ENCODE measurements around the gene ELP2. TPM values are rescaled to one million over a fixed set of nuclear protein-coding genes. Genes with fewer than 3 reads are reported as not detected.

Gene ELP2
- total and polyA plus RNA-seq, 9 of the 15 experiments (the other 6 are each of a cell fraction or from before 2014, with no cell fraction given) = 76.8 to 192 (median 140) TPM

GRCh38 chr18:36112302-36112701 is 17.4 kb upstream of the ELP2 start:
- H3K4me1 ChIP-seq (replicated peaks in 1 of 2; ENCODE audit: control insufficient read depth in 2 of 2, insufficient read depth in 2 of 2, low read length in 2 of 2) = no peaks in the 10 kb centered on the region
- ATAC-seq (no peak), FAIRE-seq (no peak), DNase-seq (ENCODE audit: extremely low read depth in 1 of 4, low spot score in 3 of 4) (no peak)
- intact Hi-C loops (cut with micrococcal nuclease) = no loop called here
- no peak overlapping the region for H2AFZ ChIP-seq (ENCODE audit: low read depth, low read length)
- ChIA-PET CTCF (ENCODE audit: low intra/inter-chr PET ratio) (no interaction called here), POLR2A (interaction anchor here (1.5 kb wide), 1 partner anchor 11 kb away, joined by 3 read pairs; no protein-coding TSS in a partner anchor)
- no peaks in the 10 kb centered on the region for H3K27me3 ChIP-seq (ENCODE audit: control insufficient read depth in 2 of 2, insufficient read depth in 2 of 2, low read length in 2 of 2)
- H3K36me3 ChIP-seq (ENCODE audit: control insufficient read depth, insufficient read depth, low read length) = peaks cover 57% of the 10 kb centered on the region
- H3K9me3 ChIP-seq (replicated peaks; ENCODE audit: control insufficient read depth, insufficient read depth, low read depth, low read length) = no peaks in the 10 kb centered on the region
- BruUV-seq (replicated peaks) = no TSS peak
- in situ Hi-C loops (cut with MboI) = no loop called here
- H3K9me1 ChIP-seq (ENCODE audit: control insufficient read depth, insufficient read depth, low read length) = no peaks in the 10 kb centered on the region
- no peak overlapping the region for H3K9ac ChIP-seq (ENCODE audit: insufficient read depth in 1 of 2, low read depth in 2 of 2, low read length in 2 of 2)
- no peaks in the 10 kb centered on the region for H3K79me2 ChIP-seq (ENCODE audit: control insufficient read depth, insufficient read depth, low read length)
- no peak overlapping the region for H3K27ac ChIP-seq (ENCODE audit: extremely low read depth, low read depth, low read length)
- no peak overlapping the region for H3K4me2 ChIP-seq (ENCODE audit: insufficient read depth, low read length)
- no peak for TF ChIP-seq POLR3G (IDR thresholded peaks at IDR 0.05; ENCODE audit: extremely low read depth, insufficient read length, insufficient replicate concordance)
- no peak overlapping the region for H3K4me3 ChIP-seq
- H4K20me1 ChIP-seq (replicated peaks; ENCODE audit: control insufficient read depth, insufficient read depth, low read length) = no peaks in the 10 kb centered on the region

- no peak for FAIRE-seq
- no peak overlapping the region for H3K4me2 ChIP-seq (ENCODE audit: insufficient read depth, low read length)
- in situ Hi-C loops (cut with MboI) = no loop called here
- H4K20me1 ChIP-seq (replicated peaks; ENCODE audit: control insufficient read depth, insufficient read depth, low read length) = no peaks in the 10 kb centered on the region
- no peak overlapping the region for H2AFZ ChIP-seq (ENCODE audit: low read depth, low read length)
- BruUV-seq (replicated peaks) = no TSS peak
- no peak overlapping the region for H3K27ac ChIP-seq (ENCODE audit: extremely low read depth, low read depth, low read length)
- no peaks in the 10 kb centered on the region for H3K4me1 ChIP-seq (replicated peaks in 1 of 2; ENCODE audit: control insufficient read depth in 2 of 2, insufficient read depth in 2 of 2, low read length in 2 of 2)
- ChIA-PET POLR2A (interaction anchor here (0.6 kb wide), 1 partner anchor 12 kb away, joined by 3 read pairs; no protein-coding TSS in a partner anchor), CTCF (ENCODE audit: low intra/inter-chr PET ratio) (no interaction called here)
- no peak overlapping the region for H3K9ac ChIP-seq (ENCODE audit: insufficient read depth in 1 of 2, low read depth in 2 of 2, low read length in 2 of 2)
- ATAC-seq = no peak
- H3K79me2 ChIP-seq (ENCODE audit: control insufficient read depth, insufficient read depth, low read length) = no peaks in the 10 kb centered on the region
- H3K27me3 ChIP-seq (ENCODE audit: control insufficient read depth in 2 of 2, insufficient read depth in 2 of 2, low read length in 2 of 2) = no peaks in the 10 kb centered on the region
- peaks cover 58% of the 10 kb centered on the region for H3K36me3 ChIP-seq (ENCODE audit: control insufficient read depth, insufficient read depth, low read length)
- WGBS (ENCODE audit: insufficient coverage, low coverage, missing lambda C conversion rate) = 80% methylated on average over 4 of the region's 4 CpGs
- no peak overlapping the region for H3K4me3 ChIP-seq
- TF ChIP-seq SETDB1 (IDR thresholded peaks at IDR 0.05; ENCODE audit: low read length) = no peak
- TF ChIP-seq ZNF583 (CRISPR knock-in tag; IDR thresholded peaks at IDR 0.05) = no peak
- TF ChIP-seq RBM34 (IDR thresholded peaks at IDR 0.05; ENCODE audit: borderline replicate concordance, insufficient read depth, low read length) = no peak
- TF ChIP-seq POLR2A (conservative IDR thresholded peaks at IDR 0.05) = no peak
- TF ChIP-seq DACH1 (IDR thresholded peaks at IDR 0.05; ENCODE audit: partially characterized antibody) = no peak
- no peak for TF ChIP-seq BCOR (IDR thresholded peaks at IDR 0.05)
- TF ChIP-seq HLTF (IDR thresholded peaks at IDR 0.05) = no peak
- TF ChIP-seq ARID2 (IDR thresholded peaks at IDR 0.05) = no peak
- TF ChIP-seq ZNF75A (CRISPR knock-in tag; IDR thresholded peaks at IDR 0.05) = no peak
- TF ChIP-seq SMARCA5 (IDR thresholded peaks at IDR 0.05) = no peak
- no peaks in the 10 kb centered on the region for H3K9me3 ChIP-seq (replicated peaks; ENCODE audit: control insufficient read depth, insufficient read depth, low read depth, low read length)
- no peak for DNase-seq (ENCODE audit: extremely low read depth in 1 of 4, low spot score in 3 of 4)
- no peaks in the 10 kb centered on the region for H3K9me1 ChIP-seq (ENCODE audit: control insufficient read depth, insufficient read depth, low read length)
- intact Hi-C loops (cut with micrococcal nuclease) = no loop called here
Measured at GRCh38 chr18:36114251-36114650, 15.4 kb upstream of the ELP2 start.

All from K562 (cell line).